Testis (tissue), 3 donors: ENCODE measurements around the gene TRMT44. TPM values are rescaled to one million over a fixed set of nuclear protein-coding genes. Genes with fewer than 3 reads are reported as not detected.

Experiments used
- DNase-seq: peaks from one replicate; pipeline ENCODE4 v3.0.0-alpha.2; 2019
- H3K27ac ChIP-seq, 2 donors: fragments of 200-600 bp; sonication (generic); one replicate each; pipeline ENCODE4 v1.5.1; 2019
- H3K27me3 ChIP-seq: fragments of 200-600 bp; sonication (generic); one replicate; pipeline ENCODE4 v1.5.1; 2019
- H3K36me3 ChIP-seq: fragments of 200-600 bp; sonication (generic); one replicate; pipeline ENCODE4 v1.5.1; 2017; ENCODE audit warnings: low read depth; ENCODE audit errors: missing control alignments
- H3K4me1 ChIP-seq: fragments of 200-600 bp; sonication (generic); one replicate; pipeline ENCODE4 v1.5.1; 2019
- H3K4me3 ChIP-seq, 2 donors: fragments of 200-600 bp; sonication (generic); one replicate each; pipeline ENCODE4 v1.5.1; 2017 to 2019
- H3K9me3 ChIP-seq: fragments of 200-600 bp; sonication (generic); one replicate; pipeline ENCODE4 v1.5.1; 2017
- CTCF ChIP-seq, 3 experiments: fragments of 450-650 bp in 2 of 3; fragments of 200-600 bp in 1 of 3; sonication (generic) in 1 of 3; IDR thresholded peaks; one replicate each; pipeline ENCODE4 v1.5.1; 2016 to 2019; ENCODE audit warnings: antibody characterized with exemption in 3 of 3, mild to moderate bottlenecking in 2 of 3, moderate library complexity in 1 of 3
- POLR2A ChIP-seq: fragments of 450-650 bp; IDR thresholded peaks from one replicate; pipeline ENCODE4 v1.6.1; 2017; ENCODE audit warnings: antibody characterized with exemption, mild to moderate bottlenecking, moderate library complexity
- WGBS, 2 donors: methylation state at CpG; one replicate each; pipeline ENCODE4 v1.1.5; 2018; 5-methylcytosine and 5-hydroxymethylcytosine counted together
- intact Hi-C: fragments of 100-400 bp; cut with DNase I; formaldehyde crosslinking; loops from one replicate; pipeline ENCODE4 v1.15.1; 2023; ENCODE audit warnings: low total_unique reads
- polyA plus RNA-seq: library from polyadenylated mRNA; stranded (reverse); fragments of 350-450 nt; fragmentation: Illumina TruSeq; extraction: RNeasy Lipid Tissue Mini Kit (QIAGEN cat#74804); gene quantifications from one replicate; pipeline ENCODE4 v1.2.3, GENCODE V29; 2014; ENCODE audit warnings: low read depth, low replicate concordance; ENCODE audit not compliant: insufficient read depth
- total RNA-seq, 2 donors: library from RNA; depleted of rRNA; stranded (reverse); fragments of >200 nt; gene quantifications; one replicate each; pipeline ENCODE4 v1.2.3, GENCODE V29; 2016

The TRMT44 gene
- total and polyA plus RNA-seq, 3 donors from 2014 or later = 20.9 to 52.7 (median 41.3) TPM

- H3K36me3 ChIP-seq = no peaks in the 10 kb centered on the region
- TF ChIP-seq POLR2A (no peak), CTCF (IDR thresholded peaks at IDR 0.05) (no peak)
- H3K27me3 ChIP-seq = no peaks in the 10 kb centered on the region
- WGBS, 2 donors = 86 to 88% methylated on average over 8 to 13 of the region's 13 CpGs
- no peaks in the 10 kb centered on the region for H3K9me3 ChIP-seq
- H3K27ac ChIP-seq = no peak overlapping the region
- no peak overlapping the region for H3K4me3 ChIP-seq
- intact Hi-C loops = no loop called here
- no peak for DNase-seq
- H3K4me1 ChIP-seq = no peaks in the 10 kb centered on the region
Observed at GRCh38 chr4:8517946-8518345, 77.4 kb downstream of the TRMT44 start.

GRCh38 chr4:8522160-8523120 is 81.9 kb downstream of the TRMT44 start:
- H3K36me3 ChIP-seq = no peaks in the 10 kb centered on the region
- intact Hi-C loops = no loop called here
- no peak overlapping the region for H3K27ac ChIP-seq
- no peak overlapping the region for H3K4me3 ChIP-seq
- H3K9me3 ChIP-seq = no peaks in the 10 kb centered on the region
- no peak for DNase-seq
- no peak for TF ChIP-seq CTCF (IDR thresholded peaks at IDR 0.05)
- no peak for TF ChIP-seq POLR2A
- 86 to 93% methylated on average over 24 of the region's 24 CpGs for WGBS, 2 donors
- H3K27me3 ChIP-seq = no peaks in the 10 kb centered on the region
- no peaks in the 10 kb centered on the region for H3K4me1 ChIP-seq

GRCh38 chr4:8523175-8523574 is 82.6 kb downstream of the TRMT44 start:
- intact Hi-C loops = no loop called here
- TF ChIP-seq CTCF (IDR thresholded peaks at IDR 0.05) (no peak), POLR2A (no peak)

GRCh38 chr4:8523766-8524165 is 83.2 kb downstream of the TRMT44 start:
- intact Hi-C loops = no loop called here
- Histone ChIP-seq H3K4me1 (no peaks in the 10 kb centered on the region), H3K36me3 (no peaks in the 10 kb centered on the region), H3K9me3 (no peaks in the 10 kb centered on the region), H3K27ac (no peak overlapping the region), H3K27me3 (no peaks in the 10 kb centered on the region), H3K4me3 (no peak overlapping the region)
- no peak for TF ChIP-seq CTCF (IDR thresholded peaks at IDR 0.05)
- no peak for TF ChIP-seq POLR2A
- 76 to 87% methylated on average over 3 of the region's 3 CpGs for WGBS, 2 donors
- no peak for DNase-seq

More at GRCh38 chr4:8523175-8523574, 82.6 kb downstream of the TRMT44 start:
- 79 to 81% methylated on average over 13 of the region's 13 CpGs for WGBS, 2 donors
- DNase-seq = no peak
- H3K27me3 ChIP-seq = no peaks in the 10 kb centered on the region
- H3K27ac ChIP-seq = no peak overlapping the region
- H3K4me1 ChIP-seq = no peaks in the 10 kb centered on the region
- no peaks in the 10 kb centered on the region for H3K9me3 ChIP-seq
- H3K36me3 ChIP-seq = no peaks in the 10 kb centered on the region
- H3K4me3 ChIP-seq = no peak overlapping the region
